Activated naive CD8-positive, alpha-beta T cell treated with anti-CD3 and anti-CD28 coated beads, Interleukin-2, amount 50 U/mL, for 16 hours (primary cell): ENCODE data around the gene ID2.

ENCODE experiments used
- DNase-seq: peaks from one replicate; pipeline ENCODE4 v3.0.0-alpha.2; 2020; ENCODE audit warnings: low read depth, low spot score

The ID2 gene

GRCh38 chr2:8729939-8730338 is 48.1 kb downstream of the ID2 start:
- DNase-seq = no peak

GRCh38 chr2:8732601-8733000 is 50.7 kb downstream of the ID2 start:
- DNase-seq = no peak
